Lower leg skin (tissue), 3 donors: ENCODE results near the gene AKAP9.

Experiments used
- POLR2A ChIP-seq, 2 donors: fragments of 450-650 bp; IDR thresholded peaks; one replicate each; pipeline ENCODE4 v1.6.1; 2016 to 2017; ENCODE audit warnings: antibody characterized with exemption in 2 of 2, mild to moderate bottlenecking in 1 of 2, moderate library complexity in 1 of 2
- TF ChIP-seq, protein P1 (sequence below), 3 donors: fragments of 450-650 bp; IDR thresholded peaks; one replicate each; pipeline ENCODE4 v1.5.1; 2016; ENCODE audit warnings: antibody characterized with exemption in 3 of 3, mild to moderate bottlenecking in 3 of 3, moderate library complexity in 2 of 3

DNA sequence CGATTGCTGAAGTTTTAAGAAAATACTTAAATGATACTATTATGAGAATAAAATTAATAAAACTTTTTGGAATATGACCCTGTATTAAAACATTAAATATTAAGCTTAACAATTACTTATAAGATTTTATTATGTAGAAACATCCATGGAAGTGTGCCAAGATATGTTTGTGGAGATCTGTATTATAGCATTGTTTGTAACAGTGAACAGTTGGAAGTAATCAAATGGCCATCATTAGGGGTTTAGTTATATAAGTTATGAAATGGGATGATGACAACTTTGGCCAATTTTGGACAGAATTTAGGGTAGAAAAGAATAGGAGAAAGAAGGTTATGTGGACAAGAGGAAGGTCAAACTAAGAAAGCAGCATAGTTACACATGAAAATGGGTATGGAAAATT lies 88.0 kb downstream of the AKAP9 start:
- TF ChIP-seq, protein P1, sequence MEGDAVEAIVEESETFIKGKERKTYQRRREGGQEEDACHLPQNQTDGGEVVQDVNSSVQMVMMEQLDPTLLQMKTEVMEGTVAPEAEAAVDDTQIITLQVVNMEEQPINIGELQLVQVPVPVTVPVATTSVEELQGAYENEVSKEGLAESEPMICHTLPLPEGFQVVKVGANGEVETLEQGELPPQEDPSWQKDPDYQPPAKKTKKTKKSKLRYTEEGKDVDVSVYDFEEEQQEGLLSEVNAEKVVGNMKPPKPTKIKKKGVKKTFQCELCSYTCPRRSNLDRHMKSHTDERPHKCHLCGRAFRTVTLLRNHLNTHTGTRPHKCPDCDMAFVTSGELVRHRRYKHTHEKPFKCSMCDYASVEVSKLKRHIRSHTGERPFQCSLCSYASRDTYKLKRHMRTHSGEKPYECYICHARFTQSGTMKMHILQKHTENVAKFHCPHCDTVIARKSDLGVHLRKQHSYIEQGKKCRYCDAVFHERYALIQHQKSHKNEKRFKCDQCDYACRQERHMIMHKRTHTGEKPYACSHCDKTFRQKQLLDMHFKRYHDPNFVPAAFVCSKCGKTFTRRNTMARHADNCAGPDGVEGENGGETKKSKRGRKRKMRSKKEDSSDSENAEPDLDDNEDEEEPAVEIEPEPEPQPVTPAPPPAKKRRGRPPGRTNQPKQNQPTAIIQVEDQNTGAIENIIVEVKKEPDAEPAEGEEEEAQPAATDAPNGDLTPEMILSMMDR (IDR thresholded peaks at IDR 0.05): no peak
- TF ChIP-seq POLR2A (IDR thresholded peaks at IDR 0.05): no peak
